Measurements from ENCODE around the gene RSPH1.

RSPH1 gene

DNA sequence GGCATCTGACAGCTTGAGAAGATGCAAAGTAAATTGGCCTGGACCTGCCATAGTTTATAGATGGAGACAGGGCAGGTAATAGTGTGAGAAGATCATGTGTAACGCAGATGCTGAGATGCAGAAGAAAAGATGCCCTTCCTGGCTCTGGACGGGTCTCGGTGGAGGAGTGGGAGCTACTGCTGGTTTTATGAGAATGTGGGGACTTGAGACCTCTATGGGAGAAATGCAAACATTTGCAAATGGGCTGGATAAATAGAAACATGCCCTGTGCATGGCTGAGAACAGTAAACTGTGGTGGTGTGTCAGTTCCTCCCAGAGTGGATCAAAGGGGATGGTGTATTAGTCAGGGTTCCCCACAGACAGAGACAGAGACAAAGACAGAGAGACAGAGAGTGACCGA, 70.4 kb downstream of the RSPH1 start:
- TF ChIP-seq ZFX (IDR thresholded peaks at IDR 0.05) = no peak
- TF ChIP-seq, protein P1, sequence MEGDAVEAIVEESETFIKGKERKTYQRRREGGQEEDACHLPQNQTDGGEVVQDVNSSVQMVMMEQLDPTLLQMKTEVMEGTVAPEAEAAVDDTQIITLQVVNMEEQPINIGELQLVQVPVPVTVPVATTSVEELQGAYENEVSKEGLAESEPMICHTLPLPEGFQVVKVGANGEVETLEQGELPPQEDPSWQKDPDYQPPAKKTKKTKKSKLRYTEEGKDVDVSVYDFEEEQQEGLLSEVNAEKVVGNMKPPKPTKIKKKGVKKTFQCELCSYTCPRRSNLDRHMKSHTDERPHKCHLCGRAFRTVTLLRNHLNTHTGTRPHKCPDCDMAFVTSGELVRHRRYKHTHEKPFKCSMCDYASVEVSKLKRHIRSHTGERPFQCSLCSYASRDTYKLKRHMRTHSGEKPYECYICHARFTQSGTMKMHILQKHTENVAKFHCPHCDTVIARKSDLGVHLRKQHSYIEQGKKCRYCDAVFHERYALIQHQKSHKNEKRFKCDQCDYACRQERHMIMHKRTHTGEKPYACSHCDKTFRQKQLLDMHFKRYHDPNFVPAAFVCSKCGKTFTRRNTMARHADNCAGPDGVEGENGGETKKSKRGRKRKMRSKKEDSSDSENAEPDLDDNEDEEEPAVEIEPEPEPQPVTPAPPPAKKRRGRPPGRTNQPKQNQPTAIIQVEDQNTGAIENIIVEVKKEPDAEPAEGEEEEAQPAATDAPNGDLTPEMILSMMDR (conservative IDR thresholded peaks at IDR 0.05) = no peak
- no peak overlapping the region for H3K27ac ChIP-seq

DNA sequence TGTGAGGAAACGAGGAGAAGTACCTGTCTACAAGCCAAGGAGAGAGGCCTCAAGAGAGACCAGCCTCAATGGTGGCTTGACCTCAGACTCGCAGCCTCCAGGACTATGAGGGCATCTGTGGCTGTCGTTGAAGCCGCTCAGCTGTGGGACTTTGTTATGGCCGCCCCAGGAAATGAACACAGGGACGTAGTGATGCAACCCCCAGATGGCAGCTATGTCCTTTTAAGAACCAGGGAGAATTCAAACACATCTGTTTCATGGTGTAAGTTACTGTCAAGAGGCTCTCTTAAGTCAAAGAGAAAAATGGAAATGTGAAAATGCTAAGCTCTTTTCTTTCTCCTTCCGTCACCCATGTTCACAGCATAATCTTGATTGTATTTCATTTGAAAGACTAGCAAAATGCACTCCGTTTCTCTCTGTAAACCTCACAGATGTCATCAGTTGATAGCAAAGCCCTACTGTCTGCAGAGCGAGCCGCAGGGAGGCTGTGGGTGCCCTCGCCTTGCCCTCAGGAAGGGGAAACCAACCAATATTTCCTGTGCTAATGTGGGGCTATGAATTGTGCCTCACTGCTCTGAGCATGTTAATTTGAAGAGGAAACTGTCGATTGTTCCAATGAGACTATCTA, 71.0 kb downstream of the RSPH1 start:
- no peak overlapping the region for H3K27ac ChIP-seq
- no peak for TF ChIP-seq ZFX (IDR thresholded peaks at IDR 0.05)
- TF ChIP-seq, protein P1 (conservative IDR thresholded peaks at IDR 0.05) = no peak

DNA sequence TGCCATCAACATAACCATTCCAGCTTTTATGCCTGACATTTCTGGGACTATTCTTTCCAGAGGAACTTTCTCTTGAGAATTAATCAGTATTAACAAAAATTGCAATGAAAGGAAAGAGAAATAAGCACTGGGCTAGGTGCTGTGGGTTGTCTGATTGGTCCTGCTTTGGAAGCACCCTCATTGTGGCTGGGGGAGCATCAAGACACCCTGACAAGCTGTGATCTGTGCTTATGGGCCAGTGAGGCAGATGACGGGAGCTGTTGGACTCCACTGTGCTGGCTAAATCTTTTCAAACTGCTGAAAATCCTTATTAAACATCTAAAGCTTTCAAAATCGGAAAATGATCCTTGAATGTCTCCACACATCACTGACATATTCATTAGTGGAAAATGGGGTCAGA, 72.3 kb downstream of the RSPH1 start:
- TF ChIP-seq, protein P1 (conservative IDR thresholded peaks at IDR 0.05) = no peak
- no peak for TF ChIP-seq ZFX (IDR thresholded peaks at IDR 0.05)
- H3K27ac ChIP-seq = no peak overlapping the region

DNA sequence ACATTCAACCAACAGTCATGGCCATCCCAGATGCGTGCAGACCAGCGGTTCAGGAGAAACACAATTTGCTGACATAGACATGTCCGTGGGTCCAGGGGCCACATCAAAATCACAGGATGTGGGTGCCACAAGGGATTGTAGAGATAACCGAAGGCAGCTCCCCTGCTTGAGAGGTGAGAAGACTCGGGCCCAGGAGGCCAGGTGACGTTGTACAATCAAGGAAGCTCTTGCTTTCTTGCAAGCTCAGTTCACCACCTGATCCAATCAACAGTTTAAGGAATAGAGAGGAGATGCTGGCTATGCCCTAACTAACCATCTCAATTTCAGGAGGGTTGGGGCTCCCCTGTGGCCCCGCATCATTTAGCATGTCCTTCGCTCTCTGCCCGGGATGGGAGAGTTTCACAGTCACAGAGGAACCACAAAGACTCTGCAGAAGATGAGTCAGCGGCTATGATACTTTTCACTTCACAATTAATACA, 72.8 kb downstream of the RSPH1 start:
- TF ChIP-seq, protein P1 (conservative IDR thresholded peaks at IDR 0.05) = no peak
- TF ChIP-seq ZFX (IDR thresholded peaks at IDR 0.05) = no peak
- H3K27ac ChIP-seq = no peak overlapping the region

All from C4-2B (cell line).